Trophoblast cell (in vitro differentiated cells and primary cell): ENCODE data around the gene GNA12.
A peak's percentile ranks its signal among the peaks of the same experiment; 100 is the strongest.

ENCODE experiments used
- DNase-seq, 2 donors: peaks; one replicate each; pipeline ENCODE4 v3.0.0-alpha.2; 2016
- H2AFZ ChIP-seq: 2 replicates; pipeline ENCODE4 v1.6.1; 2013; ENCODE audit warnings: low read length, moderate library complexity, mild to moderate bottlenecking; ENCODE audit not compliant: insufficient read depth, poor library complexity
- H2AK5ac ChIP-seq: 2 replicates; pipeline ENCODE4 v1.6.1; 2013; ENCODE audit warnings: mild to moderate bottlenecking, low read length
- H2BK120ac ChIP-seq: 2 replicates; pipeline ENCODE4 v1.6.1; 2013; ENCODE audit warnings: low read length, mild to moderate bottlenecking, moderate library complexity; ENCODE audit not compliant: insufficient read depth, poor library complexity
- H2BK12ac ChIP-seq: 2 replicates; pipeline ENCODE4 v1.6.1; 2013; ENCODE audit warnings: mild to moderate bottlenecking, low read length, moderate library complexity
- H2BK5ac ChIP-seq: 2 replicates; pipeline ENCODE4 v1.6.1; 2013; ENCODE audit warnings: low read length, low read depth, moderate library complexity, mild to moderate bottlenecking; ENCODE audit not compliant: poor library complexity
- H3K14ac ChIP-seq: 2 replicates; pipeline ENCODE4 v1.6.1; 2013; ENCODE audit warnings: mild to moderate bottlenecking, low read length
- H3K18ac ChIP-seq: 2 replicates; pipeline ENCODE4 v1.6.1; 2013; ENCODE audit warnings: mild to moderate bottlenecking, low read length
- H3K23ac ChIP-seq: 2 replicates; pipeline ENCODE4 v1.6.1; 2013; ENCODE audit warnings: low read length
- H3K27ac ChIP-seq: 2 replicates; pipeline ENCODE4 v1.5.1; 2013; ENCODE audit warnings: low read depth, mild to moderate bottlenecking, inconsistent platforms, low read length, moderate library complexity
- H3K27me3 ChIP-seq: 2 replicates; pipeline ENCODE4 v1.6.1; 2013; ENCODE audit warnings: inconsistent platforms, mild to moderate bottlenecking, low read length, moderate library complexity; ENCODE audit not compliant: insufficient read depth
- H3K36me3 ChIP-seq, 2 experiments: 1 replicate in 1 of 2; 2 replicates in 1 of 2; pipeline ENCODE4 v1.6.1; 2013; ENCODE audit warnings: low read length in 2 of 2, mild to moderate bottlenecking in 2 of 2, moderate library complexity in 1 of 2; ENCODE audit not compliant: insufficient read depth in 2 of 2, control insufficient read depth in 1 of 2
- H3K4ac ChIP-seq: 2 replicates; pipeline ENCODE4 v1.6.1; 2013; ENCODE audit warnings: low read depth, mild to moderate bottlenecking, low read length, moderate library complexity
- H3K4me1 ChIP-seq, 2 experiments: 1 replicate in 1 of 2; 2 replicates in 1 of 2; pipeline ENCODE4 v1.6.1; 2013; ENCODE audit warnings: low read length in 2 of 2, mild to moderate bottlenecking in 2 of 2, moderate library complexity in 1 of 2; ENCODE audit not compliant: insufficient read depth in 2 of 2, control insufficient read depth in 1 of 2
- H3K4me2 ChIP-seq: 2 replicates; pipeline ENCODE4 v1.6.1; 2013; ENCODE audit warnings: inconsistent platforms, mild to moderate bottlenecking, low read length, moderate library complexity
- H3K4me3 ChIP-seq: 2 replicates; pipeline ENCODE4 v1.5.1; 2013; ENCODE audit warnings: mild to moderate bottlenecking, low read depth, low read length, inconsistent platforms
- H3K79me1 ChIP-seq: one replicate; pipeline ENCODE4 v1.6.1; 2013; ENCODE audit warnings: low read length
- H3K79me2 ChIP-seq: 2 replicates; pipeline ENCODE4 v1.6.1; 2013; ENCODE audit warnings: low read length, mild to moderate bottlenecking; ENCODE audit not compliant: control insufficient read depth, insufficient read depth, poor library complexity
- H3K9ac ChIP-seq: 2 replicates; pipeline ENCODE4 v1.6.1; 2013; ENCODE audit warnings: mild to moderate bottlenecking, low read length
- H3K9me3 ChIP-seq: 2 replicates; pipeline ENCODE4 v1.6.1; 2013; ENCODE audit warnings: low read depth, mild to moderate bottlenecking, control low read depth, inconsistent platforms, low read length; ENCODE audit not compliant: insufficient read depth
- H4K12ac ChIP-seq: 2 replicates; pipeline ENCODE4 v1.6.1; 2013; ENCODE audit warnings: low read depth, mild to moderate bottlenecking, low read length, moderate library complexity
- H4K8ac ChIP-seq: 2 replicates; pipeline ENCODE4 v1.6.1; 2013; ENCODE audit warnings: low read depth, mild to moderate bottlenecking, low read length, moderate library complexity
- H4K91ac ChIP-seq: one replicate; pipeline ENCODE4 v1.6.1; 2013; ENCODE audit warnings: low read depth, mild to moderate bottlenecking, low read length, moderate library complexity
- WGBS: extraction: QIAGEN DNeasy Blood & Tissue Kit; methylation state at CpG from one replicate; pipeline ENCODE4 v1.1.7; 2013; ENCODE audit warnings: missing lambda C conversion rate; ENCODE audit not compliant: insufficient read length, insufficient coverage; ENCODE audit errors: extremely low coverage; 5-methylcytosine and 5-hydroxymethylcytosine counted together

Gene GNA12

DNA sequence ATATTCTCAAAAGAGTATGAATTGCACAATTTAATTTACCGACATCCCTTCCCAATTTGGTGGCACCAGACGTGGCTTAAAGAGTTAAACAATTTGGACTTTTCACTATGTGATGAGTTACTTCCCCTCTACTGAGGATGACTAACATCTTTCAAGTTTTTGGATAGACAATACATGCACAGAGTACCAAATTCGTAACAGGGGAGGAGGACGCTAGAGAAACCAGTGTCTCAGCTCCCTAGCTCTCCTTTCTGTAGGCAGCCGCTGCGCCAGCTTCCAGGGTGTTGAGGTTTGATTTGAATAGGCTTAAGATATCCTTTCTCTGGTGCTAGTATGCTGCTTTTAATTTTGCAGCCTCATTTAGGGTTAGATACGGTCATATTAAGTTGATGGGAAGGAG lies 69.2 kb downstream of the GNA12 start:
- Histone ChIP-seq H3K14ac (no peak overlapping the region), H3K9ac (no peak overlapping the region), H3K23ac (no peak overlapping the region), H3K36me3 (peaks cover 25 to 35% of the 10 kb centered on the region in 2 experiments), H4K8ac (no peak overlapping the region), H3K18ac (no peak overlapping the region), H3K4me1 (peaks cover 15 to 21% of the 10 kb centered on the region in 2 experiments), H2AK5ac (no peak overlapping the region), H3K4me3 (no peak overlapping the region), H2BK5ac (no peak overlapping the region), H2BK12ac (no peak overlapping the region), H3K4ac (no peak overlapping the region), H2BK120ac (no peak overlapping the region), H3K79me2 (peaks cover 3% of the 10 kb centered on the region), H3K27ac (no peak overlapping the region), H4K12ac (no peak overlapping the region), H3K79me1 (peaks cover 11% of the 10 kb centered on the region), H4K91ac (no peak overlapping the region), H2AFZ (no peak overlapping the region), H3K27me3 (no peaks in the 10 kb centered on the region), H3K4me2 (no peak overlapping the region), H3K9me3 (peaks cover 4% of the 10 kb centered on the region)
- DNase-seq, result peak in 1 of 2 donors; percentile 13
- no CpG with 5 or more reads among the region's 7 CpGs for WGBS

DNA sequence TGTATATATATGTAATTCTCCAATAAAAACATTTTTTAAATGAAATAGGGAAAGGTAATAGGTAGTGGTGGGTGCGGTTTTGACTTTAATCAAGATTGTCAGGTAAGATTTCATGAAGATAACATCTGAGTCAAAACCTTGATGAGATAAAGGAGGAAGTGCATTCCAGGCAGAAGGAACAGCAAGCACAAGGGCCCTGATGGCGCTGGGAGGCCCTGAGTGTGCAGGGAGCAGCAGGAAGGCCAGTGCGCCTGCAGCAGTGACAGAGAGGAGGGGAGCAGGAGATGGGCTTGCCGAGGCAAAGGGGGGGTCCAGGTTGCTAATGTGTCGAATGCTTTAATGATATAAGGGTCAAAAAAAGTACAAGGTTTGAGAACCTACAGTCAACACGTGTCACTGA lies 69.8 kb downstream of the GNA12 start:
- H4K12ac ChIP-seq, result no peak overlapping the region
- no peak overlapping the region for H3K9ac ChIP-seq
- H2BK5ac ChIP-seq, result no peak overlapping the region
- peaks cover 11% of the 10 kb centered on the region for H3K79me1 ChIP-seq
- H2AFZ ChIP-seq, result no peak overlapping the region
- H3K14ac ChIP-seq, result peak overlapping the region; percentile 37
- H2AK5ac ChIP-seq, result no peak overlapping the region
- peaks cover 25 to 35% of the 10 kb centered on the region in 2 experiments for H3K36me3 ChIP-seq
- H2BK120ac ChIP-seq, result no peak overlapping the region
- H3K27me3 ChIP-seq, result no peaks in the 10 kb centered on the region
- H4K8ac ChIP-seq, result no peak overlapping the region
- peak overlapping the region; percentile 25 for H3K4ac ChIP-seq
- no peak overlapping the region for H3K27ac ChIP-seq
- H3K9me3 ChIP-seq, result peaks cover 4% of the 10 kb centered on the region
- WGBS, result no CpG with 5 or more reads among the region's 6 CpGs
- H3K18ac ChIP-seq, result no peak overlapping the region
- no peak overlapping the region for H4K91ac ChIP-seq
- H3K4me3 ChIP-seq, result no peak overlapping the region
- H3K4me1 ChIP-seq, result peaks cover 15 to 20% of the 10 kb centered on the region in 2 experiments
- peak; percentile 58 to 82 for DNase-seq
- H3K23ac ChIP-seq, result no peak overlapping the region
- no peak overlapping the region for H2BK12ac ChIP-seq
- H3K4me2 ChIP-seq, result no peak overlapping the region
- H3K79me2 ChIP-seq, result peaks cover 3% of the 10 kb centered on the region

DNA sequence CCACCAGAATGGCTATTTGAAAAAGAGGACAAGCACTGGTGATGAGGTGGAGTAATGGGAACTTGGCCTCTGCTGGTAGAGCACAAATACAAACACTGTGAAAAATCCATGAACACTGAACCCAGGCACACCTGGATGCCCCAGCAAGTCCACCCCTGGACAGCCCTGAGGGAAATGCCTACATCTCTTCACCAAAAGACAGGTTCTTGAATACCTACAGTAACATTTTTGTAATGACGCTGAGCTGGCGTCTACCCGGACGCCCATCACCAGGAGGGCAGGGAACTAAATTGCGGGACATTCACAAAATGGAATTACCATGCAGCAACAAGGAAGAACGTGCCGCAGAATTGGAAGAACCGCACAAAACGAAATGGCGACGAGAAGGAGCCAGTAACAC lies 70.5 kb downstream of the GNA12 start:
- H3K79me1 ChIP-seq, result peaks cover 7% of the 10 kb centered on the region
- H3K18ac ChIP-seq, result peak overlapping the region; percentile 75
- no peak overlapping the region for H2AFZ ChIP-seq
- no peak overlapping the region for H2AK5ac ChIP-seq
- peaks cover 11 to 17% of the 10 kb centered on the region in 2 experiments for H3K4me1 ChIP-seq
- H2BK5ac ChIP-seq, result peak overlapping the region; percentile 0
- H3K4me2 ChIP-seq, result no peak overlapping the region
- peak overlapping the region; percentile 17 for H4K8ac ChIP-seq
- DNase-seq, result peak; percentile 97 to 98
- peak overlapping the region; percentile 20 for H2BK12ac ChIP-seq
- no CpG with 5 or more reads among the region's 11 CpGs for WGBS
- H3K9ac ChIP-seq, result no peak overlapping the region
- no peak overlapping the region for H4K91ac ChIP-seq
- peaks cover 4% of the 10 kb centered on the region for H3K9me3 ChIP-seq
- H3K27ac ChIP-seq, result no peak overlapping the region
- H3K14ac ChIP-seq, result no peak overlapping the region
- peak overlapping the region; percentile 13 for H3K23ac ChIP-seq
- H3K36me3 ChIP-seq, result peaks cover 27 to 39% of the 10 kb centered on the region in 2 experiments
- H3K79me2 ChIP-seq, result peaks cover 3% of the 10 kb centered on the region
- H4K12ac ChIP-seq, result no peak overlapping the region
- no peak overlapping the region for H2BK120ac ChIP-seq
- no peak overlapping the region for H3K4ac ChIP-seq
- no peak overlapping the region for H3K4me3 ChIP-seq
- no peaks in the 10 kb centered on the region for H3K27me3 ChIP-seq

DNA sequence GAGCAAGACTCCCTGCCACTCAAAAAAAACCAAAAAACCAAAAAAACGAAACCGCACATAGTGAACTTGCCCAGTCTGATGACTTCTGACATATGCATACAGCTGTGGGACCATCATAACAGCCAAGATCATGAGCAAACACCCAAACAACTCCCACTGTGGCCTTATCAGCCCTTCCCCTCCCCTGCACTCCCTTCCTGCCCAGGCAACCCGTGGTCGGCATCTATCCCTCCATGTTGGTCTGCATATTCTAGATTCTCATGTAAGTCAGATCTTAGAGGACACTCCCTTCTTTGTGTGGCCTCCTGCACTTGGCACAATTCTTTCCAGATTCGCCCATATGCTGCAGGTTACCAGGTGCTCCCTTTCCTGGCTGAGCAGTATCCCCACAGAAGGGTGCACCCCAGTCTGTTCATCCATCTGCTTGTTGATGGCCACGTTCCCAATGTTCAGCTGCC lies 72.8 kb downstream of the GNA12 start:
- Histone ChIP-seq H3K4me3 (no peak overlapping the region), H3K79me1 (peaks cover 6% of the 10 kb centered on the region), H2AK5ac (no peak overlapping the region), H3K14ac (no peak overlapping the region), H3K4me2 (no peak overlapping the region), H3K27ac (no peak overlapping the region), H3K36me3 (peaks cover 22 to 28% of the 10 kb centered on the region in 2 experiments), H4K8ac (no peak overlapping the region), H3K9ac (no peak overlapping the region), H3K23ac (no peak overlapping the region), H3K79me2 (peaks cover 3% of the 10 kb centered on the region), H3K18ac (peak overlapping the region; percentile 22), H4K91ac (no peak overlapping the region), H3K27me3 (no peaks in the 10 kb centered on the region), H3K9me3 (peaks cover 1% of the 10 kb centered on the region), H2AFZ (no peak overlapping the region), H3K4me1 (peaks cover 11 to 16% of the 10 kb centered on the region in 2 experiments), H2BK120ac (no peak overlapping the region), H3K4ac (peak overlapping the region; percentile 17), H2BK5ac (no peak overlapping the region), H4K12ac (no peak overlapping the region), H2BK12ac (no peak overlapping the region)
- WGBS, result no CpG with 5 or more reads among the region's 6 CpGs
- DNase-seq, result peak in 1 of 2 donors; percentile 22
